Liver (tissue), 9 donors: Measurements from ENCODE around the gene GLE1. TPM values are rescaled to one million over a fixed set of nuclear protein-coding genes. Genes with fewer than 3 reads are reported as not detected.

Experiments used
- DNase-seq: peaks from one replicate; pipeline ENCODE4 v3.0.0-alpha.2; 2017; ENCODE audit warnings: low spot score
- H3K27ac ChIP-seq, 2 donors: one replicate each; pipeline ENCODE4 v1.7.0; 2013; ENCODE audit warnings: inconsistent platforms in 2 of 2, low read length in 2 of 2, control low read depth in 1 of 2, low read depth in 1 of 2, mild to moderate bottlenecking in 1 of 2
- H3K27me3 ChIP-seq, 4 donors: one replicate each; pipeline versions ENCODE4 v1.6.1 to v1.7.0; 2013; ENCODE audit warnings: low read length in 3 of 4, inconsistent platforms in 1 of 4, mild to moderate bottlenecking in 1 of 4, moderate library complexity in 1 of 4; ENCODE audit not compliant: control insufficient read depth in 4 of 4, insufficient read depth in 4 of 4
- H3K36me3 ChIP-seq, 4 donors: one replicate each; pipeline versions ENCODE4 v1.6.1 to v1.7.0; 2013; ENCODE audit warnings: low read length in 3 of 4, mild to moderate bottlenecking in 3 of 4, low read depth in 1 of 4, moderate library complexity in 1 of 4; ENCODE audit not compliant: control insufficient read depth in 4 of 4, insufficient read depth in 3 of 4
- H3K4me1 ChIP-seq, 4 donors: one replicate each; pipeline versions ENCODE4 v1.6.1 to v1.7.0; 2013; ENCODE audit warnings: low read length in 3 of 4, mild to moderate bottlenecking in 3 of 4, moderate library complexity in 1 of 4; ENCODE audit not compliant: control insufficient read depth in 4 of 4, insufficient read depth in 4 of 4
- H3K4me3 ChIP-seq, 3 donors: one replicate each; pipeline versions ENCODE4 v1.6.1 to v1.7.0; 2013; ENCODE audit warnings: low read length in 3 of 3, control low read depth in 1 of 3, low read depth in 1 of 3, mild to moderate bottlenecking in 1 of 3
- H3K9ac ChIP-seq, 2 donors: one replicate each; pipeline ENCODE4 v1.7.0; 2013; ENCODE audit warnings: low read length in 2 of 2, mild to moderate bottlenecking in 2 of 2, moderate library complexity in 2 of 2, control low read depth in 1 of 2, low read depth in 1 of 2
- H3K9me3 ChIP-seq, 4 donors: one replicate each; pipeline versions ENCODE4 v1.6.1 to v1.7.0; 2013; ENCODE audit warnings: low read length in 3 of 4; ENCODE audit not compliant: control insufficient read depth in 4 of 4
- CTCF ChIP-seq: fragments of 150-350 bp; IDR thresholded peaks from 2 replicates; pipeline ENCODE4 v1.5.1; 2017; ENCODE audit warnings: improper control_type of control experiment, low read depth, low read length; ENCODE audit not compliant: missing input control
- EGR1 ChIP-seq, 2 donors: IDR thresholded peaks; 2 replicates each; pipeline ENCODE4 v1.6.1; 2016 to 2018; ENCODE audit warnings: antibody characterized with exemption in 2 of 2, low read depth in 2 of 2
- FOXA1 ChIP-seq: IDR thresholded peaks from 2 replicates; pipeline ENCODE4 v1.6.1; 2016; ENCODE audit warnings: antibody characterized with exemption
- FOXA2 ChIP-seq: IDR thresholded peaks from 2 replicates; pipeline ENCODE4 v1.6.1; 2016; ENCODE audit warnings: antibody characterized with exemption
- GABPA ChIP-seq, 2 donors: IDR thresholded peaks in 1 of 2; conservative IDR thresholded peaks in 1 of 2; 2 replicates each; pipeline ENCODE4 v1.6.1; 2016; ENCODE audit warnings: antibody characterized with exemption in 2 of 2, mild to moderate bottlenecking in 1 of 2, moderate library complexity in 1 of 2
- HNF4A ChIP-seq, 2 donors: conservative IDR thresholded peaks; 2 replicates each; pipeline ENCODE4 v1.6.1; 2016; ENCODE audit warnings: antibody characterized with exemption in 2 of 2, mild to moderate bottlenecking in 2 of 2
- HNF4G ChIP-seq: IDR thresholded peaks from 2 replicates; pipeline ENCODE4 v1.6.1; 2016; ENCODE audit warnings: antibody characterized with exemption
- JUND ChIP-seq, 2 donors: IDR thresholded peaks; 2 replicates each; pipeline ENCODE4 v1.6.1; 2016; ENCODE audit warnings: antibody characterized with exemption in 2 of 2
- MAX ChIP-seq: IDR thresholded peaks from 2 replicates; pipeline ENCODE4 v1.6.1; 2016; ENCODE audit warnings: antibody characterized with exemption
- RAD21 ChIP-seq, 2 donors: IDR thresholded peaks; 2 replicates each; pipeline ENCODE4 v1.6.1; 2016; ENCODE audit warnings: antibody characterized with exemption in 2 of 2, mild to moderate bottlenecking in 2 of 2
- RXRA ChIP-seq, 2 donors: IDR thresholded peaks; 2 replicates each; pipeline ENCODE4 v1.6.1; 2017 to 2018; ENCODE audit warnings: antibody characterized with exemption in 2 of 2, mild to moderate bottlenecking in 1 of 2
- SP1 ChIP-seq: IDR thresholded peaks from 2 replicates; pipeline ENCODE4 v1.6.1; 2018; ENCODE audit warnings: antibody characterized with exemption, mild to moderate bottlenecking
- TAF1 ChIP-seq: conservative IDR thresholded peaks from 2 replicates; pipeline ENCODE4 v1.6.1; 2016; ENCODE audit warnings: antibody characterized with exemption, mild to moderate bottlenecking
- YY1 ChIP-seq: IDR thresholded peaks from 2 replicates; pipeline ENCODE4 v1.6.1; 2016; ENCODE audit warnings: antibody characterized with exemption, mild to moderate bottlenecking
- ZBTB33 ChIP-seq: IDR thresholded peaks from 2 replicates; pipeline ENCODE4 v1.6.1; 2016; ENCODE audit warnings: antibody characterized with exemption
- WGBS: extraction: QIAGEN DNeasy Blood & Tissue Kit; methylation state at CpG from one replicate; pipeline ENCODE4 v1.1.7; 2013; 5-methylcytosine and 5-hydroxymethylcytosine counted together
- polyA plus RNA-seq, 2 donors: library from polyadenylated mRNA; stranded (reverse) in 1 of 2; unstranded in 1 of 2; fragments of 200-250 nt in 1 of 2; fragments of >200 nt in 1 of 2; fragmentation: Nextera tagmentation in 1 of 2; extraction: Ambion mirVana in 1 of 2; gene quantifications; one replicate each; pipeline versions ENCODE4 v1.2.1 to v1.2.3, GENCODE V29; 2013 to 2015
- total RNA-seq, 2 donors: library from RNA; depleted of rRNA; stranded (reverse); fragments of >200 nt; gene quantifications; one replicate each; pipeline ENCODE4 v1.2.3, GENCODE V29; 2014
- TF ChIP-seq, protein P1 (sequence below): IDR thresholded peaks from 2 replicates; pipeline ENCODE4 v1.6.1; 2016; ENCODE audit warnings: antibody characterized with exemption
- TF ChIP-seq, protein P2 (sequence below): IDR thresholded peaks from 2 replicates; pipeline ENCODE4 v1.6.1; 2016; ENCODE audit warnings: antibody characterized with exemption, mild to moderate bottlenecking
- donor health status: healthy.
- donor health status: healthy.
- donor health status: healthy.
- donor health status: healthy.
- donor health status: healthy.

The GLE1 gene
- total and polyA plus RNA-seq, 4 donors, result 5.3 to 19.5 (median 12.8) TPM

DNA sequence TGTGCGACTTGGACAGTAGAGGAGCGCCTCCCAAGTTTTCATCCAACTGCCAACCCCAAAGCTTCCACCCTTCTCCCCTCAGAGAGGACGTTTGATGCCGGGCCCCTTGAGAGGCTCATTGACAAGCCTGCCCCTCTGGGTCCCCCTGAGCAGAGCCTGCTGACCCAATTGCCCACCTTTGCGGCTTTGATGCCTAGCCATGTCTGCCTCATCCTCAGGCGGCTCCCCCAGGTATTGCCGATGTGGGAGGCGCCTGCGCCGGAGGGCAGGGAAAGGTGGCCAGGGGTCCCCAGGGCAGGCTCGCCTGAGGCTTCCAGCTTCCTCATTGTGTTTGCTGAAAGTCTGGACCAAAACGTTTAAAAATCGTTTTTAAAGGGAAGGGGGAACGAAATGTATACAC lies 47.3 kb upstream of the GLE1 start:
- Histone ChIP-seq H3K27me3 (no peaks in the 10 kb centered on the region), H3K9me3 (no peaks in the 10 kb centered on the region), H3K27ac (no peak overlapping the region), H3K9ac (no peak overlapping the region), H3K4me3 (peak overlapping the region in 2 of 3 donors; percentile 88), H3K4me1 (peaks cover 2 to 9% (median 6%) of the 10 kb centered on the region in 4 donors), H3K36me3 (peaks cover 0 to 20% (median 11%) of the 10 kb centered on the region in 4 donors)
- TF ChIP-seq HNF4A (conservative IDR thresholded peaks at IDR 0.05) (no peak), MAX (no peak), JUND (IDR thresholded peaks at IDR 0.05) (no peak), RXRA (IDR thresholded peaks at IDR 0.05) (no peak), HNF4G (no peak), CTCF (no peak), ZBTB33 (no peak), FOXA1 (no peak), SP1 (no peak), EGR1 (IDR thresholded peaks at IDR 0.05; ENCODE audit: low read depth in 2 of 2) (no peak), YY1 (no peak), TAF1 (no peak), RAD21 (IDR thresholded peaks at IDR 0.05) (no peak), FOXA2 (no peak), GABPA (IDR thresholded peaks at IDR 0.05 in 1 of 2, conservative IDR thresholded peaks at IDR 0.05 in 1 of 2) (no peak)
- TF ChIP-seq, protein P1, sequence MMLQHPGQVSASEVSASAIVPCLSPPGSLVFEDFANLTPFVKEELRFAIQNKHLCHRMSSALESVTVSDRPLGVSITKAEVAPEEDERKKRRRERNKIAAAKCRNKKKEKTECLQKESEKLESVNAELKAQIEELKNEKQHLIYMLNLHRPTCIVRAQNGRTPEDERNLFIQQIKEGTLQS, result no peak
- TF ChIP-seq, protein P2, sequence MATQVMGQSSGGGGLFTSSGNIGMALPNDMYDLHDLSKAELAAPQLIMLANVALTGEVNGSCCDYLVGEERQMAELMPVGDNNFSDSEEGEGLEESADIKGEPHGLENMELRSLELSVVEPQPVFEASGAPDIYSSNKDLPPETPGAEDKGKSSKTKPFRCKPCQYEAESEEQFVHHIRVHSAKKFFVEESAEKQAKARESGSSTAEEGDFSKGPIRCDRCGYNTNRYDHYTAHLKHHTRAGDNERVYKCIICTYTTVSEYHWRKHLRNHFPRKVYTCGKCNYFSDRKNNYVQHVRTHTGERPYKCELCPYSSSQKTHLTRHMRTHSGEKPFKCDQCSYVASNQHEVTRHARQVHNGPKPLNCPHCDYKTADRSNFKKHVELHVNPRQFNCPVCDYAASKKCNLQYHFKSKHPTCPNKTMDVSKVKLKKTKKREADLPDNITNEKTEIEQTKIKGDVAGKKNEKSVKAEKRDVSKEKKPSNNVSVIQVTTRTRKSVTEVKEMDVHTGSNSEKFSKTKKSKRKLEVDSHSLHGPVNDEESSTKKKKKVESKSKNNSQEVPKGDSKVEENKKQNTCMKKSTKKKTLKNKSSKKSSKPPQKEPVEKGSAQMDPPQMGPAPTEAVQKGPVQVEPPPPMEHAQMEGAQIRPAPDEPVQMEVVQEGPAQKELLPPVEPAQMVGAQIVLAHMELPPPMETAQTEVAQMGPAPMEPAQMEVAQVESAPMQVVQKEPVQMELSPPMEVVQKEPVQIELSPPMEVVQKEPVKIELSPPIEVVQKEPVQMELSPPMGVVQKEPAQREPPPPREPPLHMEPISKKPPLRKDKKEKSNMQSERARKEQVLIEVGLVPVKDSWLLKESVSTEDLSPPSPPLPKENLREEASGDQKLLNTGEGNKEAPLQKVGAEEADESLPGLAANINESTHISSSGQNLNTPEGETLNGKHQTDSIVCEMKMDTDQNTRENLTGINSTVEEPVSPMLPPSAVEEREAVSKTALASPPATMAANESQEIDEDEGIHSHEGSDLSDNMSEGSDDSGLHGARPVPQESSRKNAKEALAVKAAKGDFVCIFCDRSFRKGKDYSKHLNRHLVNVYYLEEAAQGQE, result no peak
- WGBS, result 62% methylated on average over 14 of the region's 14 CpGs
- DNase-seq, result no peak
